HG03457 (cell line): ENCODE results near the gene SCNN1A.

Experiments used
- ATAC-seq: cut with Tn5 transposase; IDR thresholded peaks from one replicate; pipeline ENCODE4 v1.9.1; 2021; ENCODE audit warnings: moderate number of reproducible peaks; ENCODE audit not compliant: unreplicated experiment

The SCNN1A gene

DNA sequence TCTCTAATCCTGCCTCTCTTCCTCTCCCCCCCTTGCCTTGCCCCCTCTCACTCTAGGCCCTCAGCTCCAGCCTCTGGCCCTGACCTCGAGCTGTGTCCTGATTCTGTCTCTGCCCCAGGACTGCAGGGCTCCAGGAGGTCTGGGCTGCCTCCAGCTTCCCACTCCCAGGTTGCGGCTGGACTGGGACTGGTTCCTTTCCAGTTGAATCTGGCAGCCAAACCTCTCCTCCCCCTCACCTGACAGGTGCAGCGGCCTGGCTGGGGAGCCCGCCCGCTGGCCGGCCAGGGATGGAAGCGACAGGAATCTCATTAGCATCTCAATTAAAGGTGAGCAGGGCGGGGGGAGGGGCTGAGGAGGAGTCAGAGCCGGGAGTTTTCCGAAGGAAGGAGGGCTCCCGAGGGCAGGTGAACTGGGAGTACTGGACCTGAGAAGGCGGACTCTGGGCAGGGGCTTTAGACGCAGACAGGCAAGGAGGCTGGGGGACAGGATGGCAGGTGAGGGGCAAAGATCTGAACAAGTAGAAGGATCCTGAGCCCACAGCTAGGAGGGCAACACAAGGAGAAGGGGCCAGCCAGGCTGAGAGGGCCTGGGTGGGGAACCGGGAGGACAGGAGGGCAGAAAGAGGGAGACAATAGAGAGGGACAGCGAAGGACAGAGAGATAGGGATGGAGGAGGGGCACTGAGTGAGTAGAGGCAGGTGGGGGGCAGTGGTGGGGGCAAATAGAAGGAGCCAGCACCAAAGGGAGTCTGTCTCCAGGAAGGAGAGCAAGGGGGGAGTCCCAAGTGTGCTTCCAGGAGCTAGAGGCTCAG is at the start of gene SCNN1A:
Gene SCNN1A (minus strand): TSS at position 295 of the 810 bp plus-strand sequence. CDS start 780 bp downstream, outside the sequence.
- ATAC-seq: no peak

DNA sequence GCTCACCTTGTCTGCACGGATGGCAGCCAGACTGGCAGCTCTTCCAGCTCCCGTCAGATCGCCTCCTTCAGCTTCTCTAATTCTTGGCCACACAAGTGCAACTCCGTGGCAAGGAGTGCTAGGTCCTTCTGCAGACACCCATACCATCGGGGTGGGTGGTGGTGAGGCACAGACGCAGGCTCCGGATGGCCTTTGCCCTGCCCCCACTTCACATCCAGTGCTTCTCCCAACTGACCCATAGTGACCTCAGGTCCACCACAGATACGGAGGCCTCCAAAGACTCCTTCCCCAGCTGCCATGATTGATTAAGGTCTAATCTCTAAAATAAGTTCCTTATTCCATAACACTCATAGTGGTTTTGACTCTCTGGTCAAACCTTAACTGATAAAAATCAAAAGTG is 49.5 kb upstream of the SCNN1A start:
- no peak for ATAC-seq

DNA sequence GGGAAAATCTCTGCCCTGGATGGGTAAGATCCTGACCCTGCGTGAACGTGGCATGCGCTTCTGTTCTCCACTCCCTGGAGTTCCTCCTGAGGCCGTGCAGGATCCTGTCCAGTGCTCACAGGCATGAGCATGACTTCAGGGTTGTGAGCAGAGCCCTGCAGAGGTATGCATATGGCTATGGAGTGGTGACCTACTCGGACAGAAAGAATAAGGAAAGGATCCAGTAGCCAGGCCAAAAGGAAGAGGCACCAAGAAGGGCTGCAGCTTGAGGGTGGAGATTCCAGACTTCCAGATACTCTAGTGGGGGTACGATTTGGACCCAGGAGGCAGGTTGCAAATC is 48.6 kb upstream of the SCNN1A start:
- no peak for ATAC-seq

GRCh38 chr12:6423267-6424007 is 48.1 kb upstream of the SCNN1A start:
- ATAC-seq: no peak

DNA sequence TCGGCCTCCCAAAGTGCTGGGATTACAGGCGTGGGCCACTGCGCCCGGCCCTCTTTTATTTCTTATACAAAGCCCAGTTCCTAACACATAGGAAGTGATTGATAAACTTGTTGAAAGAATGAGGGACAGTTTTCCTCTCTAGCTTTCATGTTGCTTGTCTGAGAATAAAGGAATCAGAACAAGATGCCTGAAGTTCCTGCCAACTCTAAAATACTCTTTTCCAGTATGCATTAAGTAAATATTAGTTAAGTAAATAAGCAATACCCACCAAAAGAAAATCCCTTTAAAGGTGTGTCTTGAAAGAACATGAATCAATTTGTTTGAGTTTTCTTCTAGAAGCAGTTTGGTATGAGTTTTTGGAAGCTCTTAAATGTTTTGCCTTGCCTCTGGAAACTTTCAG is 45.0 kb upstream of the SCNN1A start:
- ATAC-seq: no peak

DNA sequence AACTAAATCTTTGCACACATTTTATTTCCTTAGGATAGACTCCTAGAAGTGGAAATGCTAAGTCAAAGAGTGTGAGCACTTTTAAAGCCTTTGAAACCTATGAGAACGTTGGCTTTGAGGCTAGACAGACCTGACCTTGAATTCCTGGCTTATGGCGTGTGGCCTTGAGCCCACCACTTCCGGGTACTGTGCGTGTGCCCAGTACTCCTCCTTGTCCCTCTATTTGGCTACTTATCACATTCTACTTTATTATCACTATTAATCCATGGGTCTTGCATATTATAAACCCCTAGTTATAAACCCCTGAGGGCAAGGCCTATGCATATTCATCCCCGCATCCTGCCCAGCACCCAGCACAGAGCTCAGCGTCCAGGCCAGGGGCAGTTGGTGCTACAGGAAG is 43.4 kb upstream of the SCNN1A start:
- no peak for ATAC-seq

- no peak for ATAC-seq
Observed at GRCh38 chr12:6416596-6416995, 41.2 kb upstream of the SCNN1A start.

DNA sequence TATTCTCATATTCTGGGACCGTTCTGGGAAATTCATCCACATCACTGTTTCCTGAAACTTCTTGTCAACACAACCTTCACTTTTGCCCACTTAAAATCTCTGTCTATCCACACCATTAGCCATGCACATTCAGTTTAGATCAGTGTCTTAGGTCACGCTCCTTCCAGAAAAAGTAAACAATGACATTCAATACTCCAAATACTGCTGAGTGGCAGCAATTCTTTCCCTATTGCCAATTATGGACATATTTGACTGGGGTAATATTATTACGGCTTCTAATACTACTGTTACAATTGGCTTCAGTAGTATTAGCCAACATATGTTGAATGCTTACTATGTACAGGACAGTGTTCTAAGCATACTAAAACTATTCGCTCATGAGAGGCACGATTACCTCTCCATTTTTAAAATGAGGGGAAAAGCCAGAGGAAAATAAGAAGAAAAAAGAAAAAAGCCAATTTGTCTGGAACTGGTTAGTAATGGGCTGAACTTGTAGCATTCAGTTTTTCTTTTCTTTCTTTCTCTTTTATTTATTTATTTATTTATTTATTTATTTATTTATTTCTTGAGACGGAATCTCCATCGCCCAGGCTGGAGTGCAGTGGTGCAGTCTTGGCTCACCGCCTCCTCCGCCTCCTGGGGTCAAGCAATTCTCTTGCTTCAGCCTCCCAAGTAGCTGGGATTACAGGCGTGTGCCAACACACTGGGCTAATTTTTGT is 32.0 kb upstream of the SCNN1A start:
- no peak for ATAC-seq

GRCh38 chr12:6405963-6406362 is 30.6 kb upstream of the SCNN1A start:
- ATAC-seq: no peak

DNA sequence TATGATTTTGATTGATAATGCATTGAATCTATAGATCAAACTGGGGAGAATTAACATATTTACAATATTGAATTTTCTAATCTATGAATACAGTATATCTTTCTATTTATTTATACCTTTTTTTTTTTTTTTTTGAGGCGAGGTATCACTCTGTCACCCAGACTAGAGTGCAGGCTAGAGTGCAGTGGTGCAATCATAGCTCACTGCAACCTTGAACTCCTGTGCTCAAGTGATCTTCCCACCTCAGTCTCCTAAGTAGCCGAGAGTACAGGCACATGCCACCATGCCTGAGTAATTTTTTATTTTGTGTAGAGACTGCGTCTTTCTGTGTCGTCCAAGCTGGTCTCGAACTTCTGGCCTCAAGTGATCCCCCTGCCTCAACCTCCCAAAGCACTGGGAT is 29.0 kb upstream of the SCNN1A start:
- no peak for ATAC-seq

DNA sequence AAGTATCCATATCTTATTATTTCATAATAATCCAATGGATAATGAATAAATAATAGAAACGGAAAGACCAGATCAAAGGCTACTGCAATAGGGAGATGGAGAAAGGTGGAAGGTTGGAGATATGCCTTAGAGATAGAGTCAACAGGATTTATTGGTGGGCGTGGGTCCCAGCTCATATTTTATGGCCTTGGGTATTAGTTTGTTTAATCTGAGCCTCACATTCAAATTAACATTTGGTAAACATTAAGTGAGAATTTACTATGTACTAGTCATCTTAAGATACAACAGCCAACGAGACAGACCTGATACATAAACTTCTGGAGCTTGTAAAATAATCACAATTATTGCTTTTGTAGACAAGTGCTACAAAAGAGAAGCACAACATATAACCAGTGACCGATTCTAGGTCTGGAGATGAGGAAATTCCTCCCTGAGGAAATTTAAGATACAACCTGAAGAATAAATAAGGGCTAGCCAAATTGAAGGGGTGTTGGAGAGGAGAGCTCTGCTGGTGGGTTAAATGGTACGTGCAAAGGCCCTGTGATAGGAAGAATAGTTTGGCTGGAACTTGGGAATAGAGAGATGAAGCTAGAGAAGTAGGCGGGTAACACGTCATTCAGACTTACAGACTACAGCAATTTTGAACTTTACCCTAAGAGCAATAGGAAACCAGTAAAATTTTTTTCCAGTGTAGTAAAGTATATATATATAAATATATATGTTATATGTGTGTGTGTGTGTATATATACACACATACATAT is 24.7 kb upstream of the SCNN1A start:
- ATAC-seq: no peak

DNA sequence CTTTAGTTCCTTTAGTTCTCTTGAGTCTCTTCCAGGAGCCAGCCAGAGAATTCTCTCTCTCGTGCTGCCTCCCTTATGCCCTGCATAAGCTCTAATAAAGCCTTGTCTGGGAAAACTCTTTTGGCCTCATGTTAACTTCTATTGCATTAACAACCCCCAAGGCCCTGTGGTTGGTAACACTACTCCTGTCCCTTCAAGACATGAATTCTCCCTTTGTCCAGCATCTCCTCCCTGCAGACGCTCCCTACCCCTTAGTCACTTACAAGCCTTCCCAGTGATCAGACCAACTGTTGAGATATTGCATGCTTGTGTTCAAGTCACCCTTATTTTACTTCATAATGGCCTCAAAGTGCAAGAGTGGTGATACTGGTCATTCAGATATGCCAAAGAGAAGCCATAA is 20.7 kb upstream of the SCNN1A start:
- no peak for ATAC-seq

GRCh38 chr12:6394398-6394797 is 19.0 kb upstream of the SCNN1A start:
- ATAC-seq: no peak

- no peak for ATAC-seq
Observed at GRCh38 chr12:6393109-6393508, 17.7 kb upstream of the SCNN1A start.

DNA sequence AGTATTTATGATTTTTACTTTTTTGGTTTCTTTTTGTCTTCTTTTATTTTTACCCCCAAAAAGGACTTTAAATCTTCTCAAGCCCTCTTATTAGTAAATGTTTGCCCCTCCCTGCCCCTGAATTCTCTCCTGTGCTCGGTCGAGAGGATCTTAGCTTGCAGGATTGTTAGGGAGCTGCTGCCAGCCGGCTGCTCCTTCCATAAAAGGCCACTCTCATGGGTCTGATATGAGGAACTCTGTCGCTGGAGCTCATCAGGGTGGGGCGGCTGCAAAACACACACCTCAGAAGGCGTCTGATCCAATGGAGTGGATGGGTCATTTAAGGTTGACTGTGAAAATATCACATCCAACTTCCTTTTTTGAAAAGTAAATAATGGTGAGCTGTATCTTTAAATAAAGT is 17.1 kb upstream of the SCNN1A start:
- ATAC-seq: no peak

DNA sequence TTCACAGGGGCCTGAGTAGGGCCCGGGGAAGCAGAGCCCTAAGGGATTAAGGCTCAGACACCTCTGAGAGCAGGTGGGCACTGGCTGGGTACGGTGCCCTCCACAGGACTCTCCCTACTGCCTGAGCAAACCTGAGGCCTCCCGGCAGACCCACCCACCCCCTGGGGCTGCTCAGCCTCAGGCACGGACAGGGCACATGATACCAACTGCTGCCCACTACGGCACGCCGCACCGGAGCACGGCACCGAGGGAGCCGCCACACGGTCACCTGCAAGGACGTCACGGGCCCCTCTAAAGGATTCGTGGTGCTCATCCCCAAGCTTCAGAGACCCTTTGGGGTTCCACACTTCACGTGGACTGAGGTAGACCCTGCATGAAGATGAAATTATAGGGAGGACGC is 15.7 kb upstream of the SCNN1A start:
- ATAC-seq: no peak

- ATAC-seq: no peak
Observed at GRCh38 chr12:6390084-6390799, 14.9 kb upstream of the SCNN1A start.

DNA sequence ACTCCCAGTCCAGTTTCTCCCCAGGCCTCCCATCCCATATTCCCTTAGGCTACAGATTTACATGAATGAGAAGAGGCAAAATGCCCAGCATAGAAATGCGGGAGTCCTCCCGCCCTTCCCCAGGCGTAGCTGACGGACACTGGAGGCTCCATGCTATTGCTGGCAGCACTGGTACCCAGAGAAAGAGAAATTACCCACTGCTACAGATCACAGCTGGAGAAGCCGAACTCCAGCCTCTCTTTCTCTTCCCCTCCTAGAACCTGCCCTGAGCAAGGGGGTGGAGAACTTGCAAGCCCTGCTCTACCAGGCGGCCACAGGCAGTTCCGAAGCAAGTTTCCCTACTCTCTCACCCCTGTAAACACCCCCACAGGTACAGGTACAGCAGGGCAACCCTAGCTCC is 12.2 kb upstream of the SCNN1A start:
- no peak for ATAC-seq

DNA sequence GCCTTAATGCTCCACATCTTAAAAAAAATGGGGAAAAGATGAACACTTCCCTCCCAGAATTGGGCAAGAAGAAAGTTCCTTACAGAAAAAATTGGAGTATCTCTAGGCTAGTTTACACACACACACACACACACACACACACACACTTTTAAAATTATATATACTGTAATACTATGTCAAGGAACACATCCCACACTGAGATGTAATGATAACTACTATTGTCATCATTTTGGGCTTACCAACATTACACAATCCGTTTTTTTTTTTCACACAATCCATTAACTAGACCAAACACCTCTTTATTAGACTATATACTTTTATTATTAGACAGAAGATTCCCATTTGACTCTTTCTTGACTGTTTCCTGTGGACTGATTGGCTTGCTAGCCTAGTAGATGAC is 11.1 kb upstream of the SCNN1A start:
- no peak for ATAC-seq

DNA sequence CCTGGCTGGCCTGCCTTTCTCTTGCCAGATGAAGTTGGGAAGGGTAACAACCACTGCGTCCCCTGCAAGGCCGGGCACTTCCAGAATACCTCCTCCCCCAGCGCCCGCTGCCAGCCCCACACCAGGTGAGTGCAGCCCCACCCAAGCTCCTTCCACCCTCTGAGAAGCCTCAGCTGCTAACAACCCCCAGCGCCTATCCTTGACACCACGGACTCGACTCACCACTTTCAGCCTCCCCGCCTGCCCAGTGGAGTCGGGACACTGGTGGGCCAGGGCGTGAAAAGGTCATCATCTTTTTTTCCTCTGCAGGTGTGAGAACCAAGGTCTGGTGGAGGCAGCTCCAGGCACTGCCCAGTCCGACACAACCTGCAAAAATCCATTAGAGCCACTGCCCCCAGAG is 10.7 kb upstream of the SCNN1A start:
- no peak for ATAC-seq
